Measurements from ENCODE around the gene EFCAB5.
A peak's percentile ranks its signal among the peaks of the same experiment; 100 is the strongest.
"Not testable (repeated sequence)": the region's sequence is repeated elsewhere in the genome, so short reads cannot be mapped to it uniquely, and the experiment has no call there.

Gene EFCAB5

DNA sequence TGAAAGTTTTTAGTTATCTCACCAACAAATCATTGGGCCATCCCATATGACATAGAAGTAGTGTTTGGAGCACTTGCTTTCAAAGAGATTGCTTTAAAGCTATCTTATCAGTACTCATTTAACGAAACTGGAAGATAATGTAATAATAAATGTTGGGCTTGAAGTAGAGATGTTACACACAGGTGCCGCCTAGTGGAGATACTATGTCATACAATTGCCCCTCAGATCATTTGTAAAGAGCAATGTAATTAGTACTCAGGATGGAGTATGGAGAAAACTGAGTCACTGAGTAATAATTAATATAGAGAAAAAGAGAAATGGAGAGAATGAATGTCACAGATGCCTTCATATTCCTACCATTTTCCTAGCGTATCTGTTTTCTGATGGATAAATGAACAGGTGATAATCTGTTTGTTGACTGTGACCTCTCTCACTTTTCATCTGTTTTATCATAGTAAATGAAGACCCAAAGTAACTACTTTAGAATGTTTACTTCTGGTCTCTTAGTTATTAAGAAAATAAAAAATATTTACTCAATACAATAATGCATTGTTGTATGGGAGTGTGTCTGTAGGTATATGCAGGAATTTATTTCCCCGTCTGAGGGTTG lies 80.4 kb downstream of the EFCAB5 start:
- peak; percentile 60 to 76 (median 67) for DNase-seq

DNA sequence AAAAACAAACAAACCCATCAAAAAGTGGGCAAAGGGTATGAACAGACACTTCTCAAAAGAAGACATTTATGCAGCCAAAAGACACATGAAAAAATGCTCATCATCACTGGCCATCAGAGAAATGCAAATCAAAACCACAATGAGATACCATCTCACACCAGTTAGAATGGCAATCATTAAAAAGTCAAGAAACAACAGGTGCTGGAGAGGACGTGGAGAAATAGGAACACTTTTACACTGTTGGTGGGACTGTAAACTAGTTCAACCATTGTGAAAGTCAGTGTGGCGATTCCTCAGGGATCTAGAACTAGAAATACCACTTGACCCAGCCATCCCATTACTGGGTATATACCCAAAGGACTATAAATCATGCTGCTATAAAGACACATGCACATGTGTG lies 83.9 kb downstream of the EFCAB5 start:
- DNase-seq = not testable (repeated sequence)

DNA sequence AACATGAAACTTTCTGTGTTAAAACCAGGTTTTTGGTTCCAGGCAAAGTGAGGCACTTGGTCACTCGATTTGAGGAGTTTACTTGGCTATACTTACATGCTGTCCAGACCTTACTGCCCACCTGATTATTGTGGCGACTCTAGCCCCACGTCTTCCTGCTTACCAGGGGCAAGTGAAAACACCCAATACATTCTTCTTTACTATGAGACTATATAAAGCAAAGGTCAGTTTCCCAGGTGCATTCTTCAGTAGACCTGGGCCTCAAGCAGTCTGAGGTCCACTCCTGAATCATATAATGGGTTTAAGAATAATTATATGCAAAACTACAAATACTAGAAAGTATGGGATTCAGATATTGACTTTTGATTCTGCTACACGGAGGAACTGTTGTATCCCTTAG lies 86.2 kb downstream of the EFCAB5 start:
- DNase-seq = no peak

DNA sequence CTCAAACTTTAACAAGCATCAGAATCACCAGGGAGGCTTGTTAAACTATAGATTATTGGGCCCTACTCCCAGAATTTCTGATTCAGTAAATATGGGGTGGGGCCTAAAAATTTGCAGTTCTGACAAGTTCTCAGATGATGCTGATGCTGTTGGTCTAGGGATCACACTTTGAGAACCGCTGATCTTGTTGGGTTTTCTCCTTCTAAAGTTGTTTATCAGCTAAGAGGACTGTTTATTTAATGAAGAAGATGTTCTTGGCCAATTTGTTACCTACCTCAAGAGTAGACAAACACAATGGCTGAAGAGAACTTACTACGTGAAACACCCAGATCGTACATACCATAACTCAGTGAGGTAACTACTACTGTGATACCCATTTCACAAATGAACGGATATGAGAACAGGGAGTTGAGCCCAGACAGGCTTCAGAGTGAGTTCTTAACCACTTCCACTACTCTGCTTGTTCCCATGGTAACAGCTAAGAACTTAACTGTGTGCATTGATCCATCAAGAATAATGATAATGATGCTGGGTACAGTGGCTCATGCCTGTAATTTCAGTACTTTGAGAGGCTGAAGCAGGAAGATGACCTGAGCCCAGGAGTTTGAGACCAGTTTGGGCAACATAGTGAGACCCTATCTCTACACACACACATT lies 89.9 kb downstream of the EFCAB5 start:
- no peak for DNase-seq

DNA sequence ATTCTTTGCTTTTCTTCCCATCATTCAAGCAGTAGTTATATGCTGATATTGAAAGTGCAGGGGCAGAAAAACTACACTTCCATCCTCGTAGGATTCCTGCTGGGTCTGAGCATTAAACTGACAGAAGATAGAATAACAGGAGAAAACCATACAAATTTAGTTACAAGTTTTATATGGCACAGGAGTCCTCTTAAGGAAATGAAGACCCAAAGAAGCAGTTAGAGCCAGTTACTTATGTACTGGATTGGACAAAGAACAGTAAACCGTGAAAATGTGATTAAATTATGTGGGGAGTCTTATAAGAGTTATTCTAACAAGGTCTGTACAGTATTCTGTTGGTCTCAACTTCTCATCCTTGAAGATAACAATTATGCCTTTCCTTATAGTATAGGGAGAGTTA lies 93.9 kb downstream of the EFCAB5 start:
- DNase-seq = no peak

DNA sequence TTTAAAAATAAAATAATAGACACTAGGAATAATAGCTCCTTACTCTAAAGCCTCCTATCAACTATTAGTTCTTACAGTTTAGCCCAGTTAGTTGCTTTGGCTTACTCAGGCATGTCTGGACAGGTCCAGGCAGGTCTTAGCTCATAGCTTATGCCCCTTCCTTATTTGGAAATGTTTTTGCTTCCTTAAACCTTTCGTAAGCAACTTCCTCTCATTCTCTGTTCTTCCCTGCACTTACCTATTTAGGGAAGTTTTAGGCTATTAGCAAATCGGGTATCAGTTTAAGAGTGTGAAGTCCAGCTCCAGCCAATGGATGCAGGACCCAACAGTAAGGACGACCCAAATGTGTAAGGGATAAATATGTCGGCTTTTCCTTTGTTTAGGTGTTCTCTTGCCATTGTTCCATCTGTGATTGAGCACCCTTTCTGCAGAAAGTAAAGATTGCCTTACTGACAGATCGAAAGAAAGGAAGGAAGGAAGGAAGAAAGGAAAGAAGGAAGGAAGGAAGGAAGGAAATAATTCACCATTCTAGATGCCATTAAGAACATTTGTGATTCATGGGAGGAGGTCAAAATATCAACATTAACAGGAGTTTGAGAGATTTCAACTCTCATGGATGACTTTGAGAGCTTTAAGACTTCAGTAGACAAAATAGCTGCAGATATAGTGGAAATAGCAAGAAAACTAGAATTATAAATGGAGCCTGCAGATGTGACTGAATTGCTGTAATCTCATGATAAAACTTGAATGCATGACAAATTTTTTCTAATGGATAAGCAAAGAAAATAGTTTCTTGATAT lies 99.5 kb downstream of the EFCAB5 start:
- DNase-seq = peak; percentile 28 to 55 (median 45)

DNA sequence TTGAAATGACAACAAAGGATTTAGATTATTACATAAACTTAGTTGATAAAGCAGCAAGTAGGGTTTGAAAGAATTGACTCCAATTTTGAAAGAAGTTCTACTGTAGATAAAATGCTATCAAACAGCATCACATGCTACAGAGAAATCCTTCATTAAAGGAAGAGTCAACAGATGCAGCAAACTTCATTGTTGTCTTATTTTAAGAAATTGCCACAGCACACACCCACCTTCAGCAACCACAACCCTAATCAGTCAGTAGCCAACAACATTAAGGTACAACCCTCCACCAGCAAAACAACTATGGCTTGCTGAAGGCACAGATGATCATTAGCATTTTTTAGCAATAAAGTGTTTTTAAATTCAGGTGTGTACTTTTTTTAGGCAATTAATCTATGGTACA lies 100.1 kb downstream of the EFCAB5 start:
- DNase-seq = no peak

DNA sequence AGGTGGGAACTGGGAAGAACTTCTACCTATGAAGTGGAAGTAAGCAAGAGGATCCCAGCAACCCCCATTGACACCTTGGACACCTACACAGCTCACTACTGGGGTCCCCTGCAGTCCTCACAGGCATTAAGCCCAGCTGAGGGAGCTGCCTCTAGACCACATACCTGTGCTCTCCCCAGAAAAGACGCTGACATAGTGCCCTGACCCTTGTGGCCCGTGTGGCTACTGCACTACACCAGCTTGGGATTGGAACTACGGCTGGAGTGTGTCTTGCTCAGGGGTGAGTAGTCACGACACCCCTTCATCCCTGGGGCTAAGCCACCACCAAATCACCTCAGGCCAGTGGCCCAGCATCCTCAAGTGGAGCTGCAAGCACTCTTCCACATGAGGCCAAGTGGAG lies 120.9 kb downstream of the EFCAB5 start:
- no peak for DNase-seq

DNA sequence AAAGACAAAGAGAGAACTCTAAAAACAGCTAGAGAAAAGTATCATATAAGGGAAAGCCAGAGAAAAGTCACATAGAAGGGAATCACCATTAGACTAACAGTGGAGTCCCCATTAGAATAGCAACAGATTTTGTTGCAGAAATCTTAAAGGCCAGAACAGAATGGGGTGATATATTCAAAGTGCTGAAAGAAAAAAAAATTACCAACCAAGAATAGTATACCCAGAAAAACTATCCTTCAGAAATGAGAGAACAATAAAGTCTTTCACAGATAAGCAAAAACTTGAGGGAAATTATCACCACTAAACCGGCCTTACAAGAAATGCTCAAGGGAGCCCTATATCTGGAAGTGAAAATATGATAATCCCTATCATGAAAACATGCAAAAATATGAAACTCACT lies 123.3 kb downstream of the EFCAB5 start:
- DNase-seq = no peak

DNA sequence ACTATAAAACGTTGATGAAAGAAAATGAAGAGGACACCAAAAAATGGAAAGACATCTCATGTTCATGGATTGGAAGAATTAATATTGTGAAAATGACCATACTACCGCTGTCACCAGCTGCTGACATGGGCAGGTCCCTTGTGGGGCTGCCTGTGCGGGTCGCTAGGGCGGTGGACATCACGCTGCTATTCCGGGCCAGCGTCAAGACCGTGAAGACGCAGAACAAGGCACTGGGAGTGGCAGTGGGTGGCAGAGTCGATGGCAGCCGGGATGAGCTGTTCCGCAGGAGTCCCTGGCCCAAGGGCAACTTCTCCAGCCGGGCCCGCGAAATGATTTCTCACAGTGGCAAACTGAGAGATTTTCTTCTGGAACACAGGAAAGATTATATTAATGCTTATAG lies 127.0 kb downstream of the EFCAB5 start:
- no peak for DNase-seq

DNA sequence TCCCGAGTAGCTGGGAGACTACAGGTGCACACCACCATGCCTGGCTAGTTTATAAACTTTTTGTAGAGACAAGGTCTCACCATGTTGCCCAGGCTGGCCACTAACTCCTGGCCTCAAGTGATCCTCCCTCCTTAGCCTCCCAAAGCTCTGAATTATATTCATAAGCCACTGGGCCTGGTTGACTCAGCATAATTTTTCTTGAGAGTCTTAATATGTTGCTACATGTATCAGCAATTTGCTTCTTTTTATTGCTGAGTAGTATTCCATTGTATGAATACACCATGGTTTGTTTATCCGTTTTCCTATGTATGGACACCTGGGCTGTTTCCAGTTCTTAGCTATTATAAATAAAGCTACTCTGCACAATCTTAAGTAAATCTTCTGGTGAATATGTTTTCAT lies 132.8 kb downstream of the EFCAB5 start:
- DNase-seq = no peak

DNA sequence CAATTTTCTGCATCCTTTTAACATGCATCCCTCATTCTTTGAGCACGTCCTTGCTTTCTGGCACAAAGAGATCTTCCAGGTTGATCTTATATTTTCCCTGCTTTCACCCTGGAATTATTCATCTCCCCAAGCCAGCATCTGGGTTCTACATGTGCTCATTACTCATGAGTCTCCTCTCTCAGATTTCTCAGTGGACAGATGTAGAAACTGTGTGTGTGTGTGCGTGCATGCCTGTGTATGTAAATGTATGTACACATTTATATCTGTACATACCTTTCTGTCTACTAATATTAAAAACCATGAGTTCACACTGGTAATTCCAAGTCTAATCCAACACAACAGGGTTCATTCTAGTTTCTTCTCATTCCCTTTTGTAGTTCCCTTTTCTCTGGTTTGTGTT lies 133.3 kb downstream of the EFCAB5 start:
- DNase-seq = no peak

DNA sequence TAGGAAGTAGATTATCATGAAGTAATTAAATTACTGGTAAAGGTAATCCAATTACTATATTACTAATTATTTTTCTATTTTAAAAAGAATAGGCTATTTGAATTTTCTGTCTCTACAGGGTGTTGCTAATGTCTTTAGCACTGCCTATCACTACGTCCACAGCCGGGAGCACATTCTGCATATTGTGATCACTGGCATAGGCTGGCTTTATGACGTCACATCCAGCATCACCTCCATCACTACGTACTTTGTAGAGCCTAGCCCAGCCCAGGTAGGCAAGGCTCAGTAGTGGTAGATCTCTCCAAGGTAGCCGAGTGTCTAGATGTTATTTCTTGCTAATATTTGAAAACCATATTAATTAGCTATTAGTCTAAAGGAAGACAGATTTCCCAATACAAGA lies 141.3 kb downstream of the EFCAB5 start:
- no peak for DNase-seq

DNA sequence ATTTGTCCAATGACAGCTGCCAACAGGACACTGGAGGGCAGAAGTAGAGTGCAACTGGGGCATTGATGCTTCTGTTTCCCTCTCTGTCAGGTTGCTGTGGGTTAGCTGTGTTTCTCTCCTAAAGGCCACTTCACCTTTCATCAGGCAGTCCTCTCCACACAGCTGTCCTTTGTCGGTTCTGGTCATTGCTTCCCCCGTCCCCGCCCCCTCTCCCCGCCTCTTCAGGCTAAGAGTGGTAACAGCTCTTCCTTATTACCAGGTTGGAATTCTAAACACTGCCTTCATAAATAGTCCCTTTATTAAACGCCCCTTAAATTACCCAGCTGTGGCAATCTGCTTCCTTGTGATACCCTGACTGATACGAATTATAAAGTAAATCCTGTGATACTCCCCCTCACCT lies 143.4 kb downstream of the EFCAB5 start:
- DNase-seq = peak in 1 of 3 donors; percentile 10

DNA sequence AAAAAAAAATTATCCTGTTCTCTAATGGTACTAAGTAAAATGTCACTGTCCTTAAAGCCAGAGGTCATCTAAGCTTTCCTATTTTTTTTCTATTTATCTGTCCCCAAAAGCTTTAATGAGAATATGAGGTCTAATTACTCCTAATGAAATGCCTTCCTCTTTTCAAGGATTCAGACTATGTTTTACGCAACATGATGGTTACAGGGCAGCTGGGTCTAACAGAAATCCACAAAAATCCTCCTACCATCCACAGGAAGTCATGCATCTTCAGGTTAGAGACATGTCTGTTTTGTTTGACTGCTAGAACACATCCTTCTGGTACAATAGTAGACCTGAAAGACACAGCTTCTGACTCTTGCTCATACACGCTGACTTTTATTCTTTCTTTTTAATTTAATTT lies 145.5 kb downstream of the EFCAB5 start:
- DNase-seq = no peak

DNA sequence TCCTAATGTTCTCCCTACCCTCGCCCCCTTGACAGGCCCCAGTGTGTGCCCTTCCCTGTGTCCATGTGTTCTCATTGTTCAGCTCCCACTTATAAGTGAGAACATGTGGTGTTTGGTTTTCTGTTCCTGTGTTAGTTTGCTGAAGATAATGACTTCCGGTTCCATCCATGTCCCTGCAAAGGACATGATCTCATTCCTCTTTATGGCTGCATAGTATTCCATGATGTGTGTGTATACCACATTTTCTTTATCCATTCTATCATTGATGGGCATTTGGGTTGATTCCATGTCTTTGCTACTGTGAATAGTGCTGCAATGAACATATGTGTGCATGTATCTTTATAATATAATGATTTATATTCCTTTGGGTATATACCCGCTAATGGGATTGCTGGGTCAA lies 146.0 kb downstream of the EFCAB5 start:
- not testable (repeated sequence) for DNase-seq

DNA sequence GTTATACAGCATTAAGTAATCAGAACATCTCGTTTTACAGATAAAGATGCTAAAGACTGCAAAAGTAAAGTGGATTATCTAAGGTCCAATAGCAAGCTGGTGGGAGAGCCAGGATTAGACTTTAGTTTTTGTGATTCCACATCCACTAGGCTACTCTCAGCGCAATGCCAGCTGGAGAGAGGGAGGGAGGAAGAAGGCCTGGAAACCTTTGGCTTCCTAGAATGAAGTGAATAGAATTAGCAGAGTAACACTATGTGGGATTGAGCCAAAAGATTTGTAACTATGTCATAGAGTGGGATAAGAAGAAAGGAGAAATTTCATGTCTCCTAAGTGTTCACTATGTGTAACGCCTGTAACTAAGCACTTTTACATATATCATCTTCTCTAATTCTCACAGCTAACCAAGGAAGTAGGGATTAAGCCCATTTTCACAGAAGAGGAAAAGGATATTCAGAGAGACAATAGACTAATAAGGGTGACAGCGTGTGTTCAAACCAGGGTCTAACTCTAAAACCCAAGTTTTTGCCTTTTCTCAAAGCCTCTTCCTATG lies 149.8 kb downstream of the EFCAB5 start:
- DNase-seq = no peak

DNA sequence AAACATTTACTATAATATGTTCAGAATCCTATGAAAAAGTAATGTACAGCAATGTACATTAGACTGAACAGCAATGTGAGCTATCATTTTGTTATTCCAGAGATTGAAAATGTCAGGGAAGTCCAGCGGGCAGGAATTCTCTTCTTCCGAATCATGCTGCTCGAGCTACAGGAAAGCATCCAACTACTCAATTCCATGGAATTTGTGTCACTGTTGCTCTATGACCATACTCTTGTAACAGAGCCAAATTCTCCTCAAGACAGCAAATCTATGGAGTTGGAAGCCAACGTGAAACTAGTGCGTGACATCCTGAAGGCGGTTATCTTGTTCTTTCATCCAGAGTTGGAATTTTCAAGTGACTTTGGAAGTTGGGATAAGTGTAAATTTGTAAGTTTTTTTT lies 150.3 kb downstream of the EFCAB5 start:
- DNase-seq = no peak

DNA sequence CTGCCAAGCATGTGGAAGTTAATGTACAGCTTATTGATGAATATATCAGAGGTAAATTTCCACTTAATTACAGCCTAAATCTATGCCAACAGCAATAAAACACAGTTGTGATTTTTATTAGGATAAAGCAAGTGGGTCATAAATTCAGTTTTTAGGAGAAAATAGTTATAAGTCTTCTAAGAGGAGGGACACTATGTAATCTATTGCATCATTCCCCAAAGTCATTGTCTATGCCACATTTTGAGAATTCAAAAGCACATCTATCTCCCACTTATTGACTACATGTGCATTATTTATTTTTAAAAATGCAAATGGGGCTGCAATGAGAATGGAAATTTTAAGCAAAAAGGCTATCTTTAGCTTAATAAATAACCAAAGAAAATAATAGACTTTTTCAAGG lies 151.5 kb downstream of the EFCAB5 start:
- DNase-seq = no peak

DNA sequence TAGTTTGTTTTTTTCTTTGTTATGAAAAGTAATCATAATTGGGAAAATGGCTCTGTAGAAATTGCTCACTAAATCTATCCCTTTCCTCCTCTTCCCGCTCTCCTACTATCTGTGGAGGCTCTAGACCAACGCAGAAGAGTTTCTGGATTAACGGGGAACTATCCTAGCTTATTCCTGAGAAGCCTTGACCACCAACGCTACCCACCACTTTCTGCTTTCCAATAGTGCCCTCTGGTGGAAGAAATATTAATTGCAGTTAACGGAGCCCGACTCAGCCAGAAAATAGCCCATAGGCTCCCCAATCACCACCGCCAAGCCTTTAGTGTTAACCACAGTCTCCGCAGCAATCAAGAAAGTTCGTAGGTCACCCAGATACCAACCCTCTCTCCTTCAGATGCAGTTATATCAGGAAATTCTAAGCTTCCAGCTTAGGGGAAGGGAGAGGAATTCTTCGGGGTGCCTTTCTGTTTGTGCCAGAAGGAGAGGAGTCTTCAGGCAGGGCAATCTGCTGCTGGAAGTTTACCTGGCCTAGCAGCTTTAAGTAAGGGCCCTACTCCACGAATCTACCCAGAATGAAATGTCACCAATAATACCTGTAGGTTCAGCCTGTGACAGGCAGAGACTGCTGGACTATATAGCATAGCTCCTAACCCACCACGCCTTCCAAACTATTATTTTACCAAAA lies 152.2 kb downstream of the EFCAB5 start:
- peak; percentile 73 to 81 (median 76) for DNase-seq

DNA sequence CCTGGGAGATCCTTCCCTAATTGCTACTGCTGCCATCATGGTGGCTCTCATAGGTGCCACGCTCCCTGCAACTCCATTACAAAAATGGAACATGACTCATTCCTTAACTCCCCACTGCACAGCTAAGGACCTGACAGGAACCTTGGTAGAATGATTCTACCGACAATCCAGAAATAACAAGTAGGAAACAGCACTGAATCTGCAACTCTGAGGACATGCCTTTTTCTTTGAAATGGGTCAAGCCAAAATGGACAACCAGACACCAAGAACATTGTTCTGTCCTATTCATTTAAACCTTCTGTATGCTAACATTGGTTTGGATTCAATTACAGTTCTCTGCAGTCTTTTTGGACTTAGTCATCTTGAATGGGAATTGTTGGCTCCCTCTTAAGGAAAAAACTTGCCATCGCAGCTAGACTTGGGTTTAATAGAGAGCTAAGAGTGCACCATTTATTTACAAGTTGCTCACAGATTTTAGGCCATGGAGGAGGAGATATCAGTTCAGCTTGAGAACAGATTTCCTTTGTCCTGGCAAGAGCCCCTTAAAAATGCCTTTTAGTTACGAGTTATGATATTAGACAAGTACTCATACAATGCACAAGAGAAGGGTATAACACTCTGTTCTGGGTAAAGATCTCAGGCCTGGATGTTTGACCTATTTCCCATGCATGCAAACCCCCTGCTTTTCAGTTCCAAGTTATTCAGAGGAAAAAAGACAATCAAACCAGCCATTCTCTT lies 154.2 kb downstream of the EFCAB5 start:
- DNase-seq = peak; percentile 51 to 71 (median 66)

DNA sequence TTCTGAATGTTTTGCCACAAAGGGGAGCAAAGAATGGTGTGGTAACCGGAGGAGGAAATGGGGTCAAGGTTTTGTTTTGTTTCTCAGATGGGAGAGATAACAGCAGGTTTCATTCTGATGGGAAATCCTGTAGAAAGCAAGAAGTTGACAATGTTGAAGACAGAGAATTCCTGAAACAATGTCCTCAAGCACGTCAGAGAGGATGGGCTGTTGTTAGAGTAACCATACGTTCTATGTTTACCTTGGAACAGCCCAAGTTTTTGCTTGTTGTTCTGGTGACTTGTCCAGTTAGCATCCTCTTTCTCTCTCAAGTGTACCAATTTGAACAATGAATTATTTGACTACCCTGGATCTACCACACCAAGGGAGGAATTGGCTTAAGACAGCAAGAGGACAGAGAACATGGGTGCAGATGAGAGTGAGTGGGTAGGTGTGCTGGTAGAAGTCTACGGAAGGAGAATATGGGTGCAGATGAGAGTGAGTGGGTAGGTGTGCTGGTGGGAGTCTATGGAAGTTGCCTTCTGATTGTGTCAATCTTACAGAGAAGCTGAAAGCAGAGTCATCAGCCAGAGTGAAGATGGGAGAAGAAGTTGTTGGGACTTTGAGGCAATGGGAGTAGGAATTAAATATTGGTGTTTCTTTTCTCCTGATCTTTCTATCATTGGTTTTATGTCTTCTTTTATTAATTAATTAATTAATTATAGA lies 160.4 kb downstream of the EFCAB5 start:
- no peak for DNase-seq
